Stomach (tissue), 9 donors: ENCODE data around the gene ERVK3-1. TPM values are rescaled to one million over a fixed set of nuclear protein-coding genes. Genes with fewer than 3 reads are reported as not detected.
A peak's percentile ranks its signal among the peaks of the same experiment; 100 is the strongest.

Source experiments
- DNase-seq, 2 donors: peaks; one replicate each; pipeline versions ENCODE4 v3.0.0 to v3.0.0-alpha.2; 2013 to 2019
- H3K27ac ChIP-seq, 5 donors: fragments of 200-600 bp in 4 of 5; sonication (generic) in 4 of 5; one replicate each; pipeline ENCODE4 v1.5.1; 2013 to 2019; ENCODE audit warnings: mild to moderate bottlenecking in 1 of 5, moderate library complexity in 1 of 5
- H3K27me3 ChIP-seq, 3 donors: fragments of 200-600 bp; sonication (generic); one replicate each; pipeline ENCODE4 v1.5.1; 2017 to 2019; ENCODE audit warnings: mixed run types in 1 of 3
- H3K36me3 ChIP-seq, 4 donors: fragments of 200-600 bp; sonication (generic); 1 replicate in 3 of 4; 2 replicates in 1 of 4; pipeline ENCODE4 v1.5.1; 2016 to 2019
- H3K4me1 ChIP-seq, 4 donors: fragments of 200-600 bp; sonication (generic); one replicate each; pipeline ENCODE4 v1.5.1; 2016 to 2019
- H3K4me3 ChIP-seq, 4 donors: fragments of 200-600 bp; sonication (generic) in 3 of 4; one replicate each; pipeline ENCODE4 v1.5.1; 2016 to 2019; ENCODE audit warnings: mild to moderate bottlenecking in 1 of 4
- H3K9me3 ChIP-seq, 4 donors: fragments of 200-600 bp; sonication (generic); one replicate each; pipeline ENCODE4 v1.5.1; 2016 to 2019
- EP300 ChIP-seq: sonication (generic); formaldehyde crosslinking; IDR thresholded peaks from one replicate; pipeline ENCODE4 v1.6.1; 2017; ENCODE audit warnings: antibody characterized with exemption
- POLR2A ChIP-seq, 4 donors: fragments of 450-650 bp; IDR thresholded peaks; one replicate each; pipeline ENCODE4 v1.6.1; 2016; ENCODE audit warnings: antibody characterized with exemption in 4 of 4, control low read depth in 2 of 4, mild to moderate bottlenecking in 1 of 4, moderate library complexity in 1 of 4
- POLR2AphosphoS5 ChIP-seq, 3 donors: sonication (generic); formaldehyde crosslinking; IDR thresholded peaks; one replicate each; pipeline ENCODE4 v1.6.1; 2016; ENCODE audit warnings: antibody characterized with exemption in 3 of 3
- WGBS, 5 donors: extraction: QIAGEN DNeasy Blood & Tissue Kit in 3 of 5; methylation state at CpG; one replicate each; pipeline versions ENCODE4 v1.1.5 to v1.1.7; 2013 to 2018; 5-methylcytosine and 5-hydroxymethylcytosine counted together
- intact Hi-C: fragments of 100-400 bp; cut with DNase I; formaldehyde crosslinking; loops from one replicate; pipeline ENCODE4 v1.15.1; 2023; ENCODE audit warnings: low total_unique reads
- polyA plus RNA-seq, 3 donors: library from polyadenylated mRNA; stranded (reverse); fragments of 200-250 nt; gene quantifications; one replicate each; pipeline ENCODE4 v1.2.3, GENCODE V29; 2013
- total RNA-seq, 5 donors: library from RNA; depleted of rRNA; stranded (reverse); fragments of >200 nt; gene quantifications; one replicate each; pipeline versions ENCODE4 v1.1.0 to v1.2.3, GENCODE V29; 2014 to 2016
- TF ChIP-seq, protein P1 (sequence below), 7 experiments: fragments of 450-650 bp in 4 of 7; fragments of 200-600 bp in 3 of 7; sonication (generic) in 3 of 7; IDR thresholded peaks; one replicate each; pipeline ENCODE4 v1.5.1; 2016 to 2019; ENCODE audit warnings: antibody characterized with exemption in 7 of 7, control low read depth in 2 of 7, mild to moderate bottlenecking in 1 of 7
- donor health status: healthy with polysubstance abuse.
- donor health status: Bipolar disorder and iron deficiency.
- donor health status: healthy.

Gene ERVK3-1
- total and polyA plus RNA-seq, 8 donors, result 25.0 to 93.6 (median 41.5) TPM

DNA sequence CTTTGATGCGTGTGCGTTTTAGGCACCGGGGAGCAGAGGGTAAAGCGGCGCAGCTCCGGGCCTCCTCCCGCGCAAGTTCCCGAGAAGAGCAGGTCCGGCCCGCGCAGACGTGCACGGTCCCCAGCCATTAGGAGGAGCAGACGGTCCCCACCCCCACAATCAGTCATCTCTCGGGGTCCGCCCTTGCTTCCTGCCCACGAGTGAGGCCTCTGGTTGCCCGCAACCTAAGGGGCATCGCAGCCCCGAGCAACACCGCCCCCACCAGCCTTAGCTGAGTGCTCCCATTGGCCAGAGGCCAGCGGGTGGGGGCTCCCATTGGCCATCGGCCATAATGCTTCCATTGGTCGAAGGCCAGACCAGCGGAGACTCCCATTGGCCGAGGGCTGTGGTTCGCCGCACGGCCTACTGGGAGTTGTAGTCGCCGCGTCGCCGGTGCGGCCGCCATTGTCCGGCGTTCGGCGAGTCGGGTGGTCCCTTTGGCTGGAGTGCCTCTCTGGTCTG, 26.6 kb upstream of the ERVK3-1 start, which contains the start of gene ZNF8:
Gene ZNF8, plus strand, starts transcription at position 415 of the 501 bp plus-strand sequence. CDS start 127 bp downstream, outside the sequence.
- TF ChIP-seq POLR2AphosphoS5 (IDR thresholded peaks at IDR 0.05) (peak; percentile 74 to 95 (median 80)), EP300 (no peak), POLR2A (IDR thresholded peaks at IDR 0.05) (no peak)
- TF ChIP-seq, protein P1, sequence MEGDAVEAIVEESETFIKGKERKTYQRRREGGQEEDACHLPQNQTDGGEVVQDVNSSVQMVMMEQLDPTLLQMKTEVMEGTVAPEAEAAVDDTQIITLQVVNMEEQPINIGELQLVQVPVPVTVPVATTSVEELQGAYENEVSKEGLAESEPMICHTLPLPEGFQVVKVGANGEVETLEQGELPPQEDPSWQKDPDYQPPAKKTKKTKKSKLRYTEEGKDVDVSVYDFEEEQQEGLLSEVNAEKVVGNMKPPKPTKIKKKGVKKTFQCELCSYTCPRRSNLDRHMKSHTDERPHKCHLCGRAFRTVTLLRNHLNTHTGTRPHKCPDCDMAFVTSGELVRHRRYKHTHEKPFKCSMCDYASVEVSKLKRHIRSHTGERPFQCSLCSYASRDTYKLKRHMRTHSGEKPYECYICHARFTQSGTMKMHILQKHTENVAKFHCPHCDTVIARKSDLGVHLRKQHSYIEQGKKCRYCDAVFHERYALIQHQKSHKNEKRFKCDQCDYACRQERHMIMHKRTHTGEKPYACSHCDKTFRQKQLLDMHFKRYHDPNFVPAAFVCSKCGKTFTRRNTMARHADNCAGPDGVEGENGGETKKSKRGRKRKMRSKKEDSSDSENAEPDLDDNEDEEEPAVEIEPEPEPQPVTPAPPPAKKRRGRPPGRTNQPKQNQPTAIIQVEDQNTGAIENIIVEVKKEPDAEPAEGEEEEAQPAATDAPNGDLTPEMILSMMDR (IDR thresholded peaks at IDR 0.05), result peak in 1 of 7 experiments; percentile 24
- intact Hi-C loops, result no loop called here
- peak within 1 kb of the TSS; percentile 76 to 91 (median 85) for H3K27ac ChIP-seq
- no peaks in the 10 kb centered on the region for H3K27me3 ChIP-seq
- 0 to 1% (median 0%) methylated on average over 21 to 42 of the region's 42 CpGs for whole genome bisulfite sequencing, 5 donors
- H3K4me3 ChIP-seq, result peak within 1 kb of the TSS; percentile 63 to 97 (median 84)
- peaks cover 5 to 48% (median 33%) of the 10 kb centered on the region in 4 donors for H3K9me3 ChIP-seq
- peaks cover 7 to 32% (median 20%) of the 10 kb centered on the region in 4 donors for H3K4me1 ChIP-seq
- peak; percentile 96 to 99 for DNase-seq
- peaks cover 0 to 53% (median 22%) of the 10 kb centered on the region in 4 donors for H3K36me3 ChIP-seq

DNA sequence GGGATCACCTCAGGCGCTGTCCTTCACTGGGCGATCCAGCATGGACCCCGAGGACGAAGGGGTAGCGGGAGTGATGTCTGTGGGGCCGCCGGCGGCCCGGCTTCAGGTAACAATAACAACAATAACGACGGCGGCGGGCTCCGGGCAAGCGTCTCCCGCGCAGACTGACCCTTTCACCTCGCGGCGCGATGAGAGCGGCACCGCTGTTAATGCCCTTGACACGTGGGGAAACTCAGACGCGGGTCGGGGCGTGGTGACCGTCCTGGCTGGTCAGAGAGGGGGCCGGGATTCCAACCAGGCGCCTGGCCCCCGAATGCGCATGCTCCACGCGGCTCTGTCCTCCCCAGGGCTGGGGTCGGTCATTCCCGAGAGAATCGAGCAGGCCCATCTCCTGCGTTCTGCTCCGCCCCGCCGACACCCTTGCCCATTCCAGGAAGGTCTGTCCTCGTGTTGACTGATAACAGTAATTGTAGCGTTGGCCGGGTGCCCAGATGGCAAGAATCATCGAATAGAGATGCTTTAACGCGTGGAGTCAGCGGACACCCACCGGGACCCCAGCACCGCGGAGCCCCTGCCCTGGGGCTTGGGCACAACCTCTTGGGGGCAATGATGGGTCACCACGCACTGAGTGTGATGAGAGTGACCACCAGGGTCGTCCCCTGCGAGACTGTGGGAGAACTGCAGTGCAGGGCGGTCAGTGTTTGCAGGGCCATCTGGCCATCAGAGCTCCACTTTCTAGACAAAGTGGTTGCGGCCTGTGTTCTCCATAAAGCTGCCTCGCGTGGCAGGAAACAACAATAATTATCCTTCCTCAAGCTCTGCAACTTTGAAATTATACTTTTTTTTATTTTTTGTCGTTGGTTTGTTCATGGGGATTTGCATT, 25.9 kb upstream of the ERVK3-1 start:
- Histone ChIP-seq H3K27ac (peak overlapping the region; percentile 76 to 91 (median 85)), H3K9me3 (peaks cover 5 to 48% (median 31%) of the 10 kb centered on the region in 4 donors), H3K27me3 (no peaks in the 10 kb centered on the region), H3K4me3 (peak overlapping the region; percentile 63 to 97 (median 84)), H3K36me3 (peaks cover 4 to 50% (median 22%) of the 10 kb centered on the region in 4 donors), H3K4me1 (peaks cover 7 to 32% (median 20%) of the 10 kb centered on the region in 4 donors)
- intact Hi-C loops, result no loop called here
- peak; percentile 63 to 89 for DNase-seq
- WGBS, 5 donors, result 4 to 10% (median 5%) methylated on average over 26 to 60 of the region's 60 CpGs
- TF ChIP-seq POLR2A (IDR thresholded peaks at IDR 0.05) (no peak), POLR2AphosphoS5 (IDR thresholded peaks at IDR 0.05) (peak in 1 of 3 donors; percentile 42)

DNA sequence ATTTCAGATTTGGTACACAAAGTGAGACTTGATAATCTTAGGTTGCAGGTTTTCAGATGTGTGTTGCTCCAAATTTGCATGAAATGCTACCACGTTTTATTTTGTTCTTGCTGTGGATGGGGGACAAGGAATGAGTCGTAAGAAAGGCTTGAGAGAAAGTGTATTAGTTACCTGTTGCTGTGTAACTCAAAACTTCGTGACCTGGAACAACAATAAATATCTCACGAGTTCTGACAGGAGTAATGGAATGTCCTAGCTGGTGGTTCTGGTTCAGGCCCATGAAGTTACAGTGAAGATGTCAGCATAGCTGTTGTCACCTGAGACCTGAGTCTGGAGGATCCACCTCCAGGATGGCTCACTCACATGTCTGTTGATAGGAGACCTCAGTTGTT, 25.3 kb upstream of the ERVK3-1 start:
- H3K9me3 ChIP-seq, result peaks cover 5 to 48% (median 27%) of the 10 kb centered on the region in 4 donors
- intact Hi-C loops, result no loop called here
- H3K27ac ChIP-seq, result peak overlapping the region in 2 of 5 donors; percentile 85 to 90

DNA sequence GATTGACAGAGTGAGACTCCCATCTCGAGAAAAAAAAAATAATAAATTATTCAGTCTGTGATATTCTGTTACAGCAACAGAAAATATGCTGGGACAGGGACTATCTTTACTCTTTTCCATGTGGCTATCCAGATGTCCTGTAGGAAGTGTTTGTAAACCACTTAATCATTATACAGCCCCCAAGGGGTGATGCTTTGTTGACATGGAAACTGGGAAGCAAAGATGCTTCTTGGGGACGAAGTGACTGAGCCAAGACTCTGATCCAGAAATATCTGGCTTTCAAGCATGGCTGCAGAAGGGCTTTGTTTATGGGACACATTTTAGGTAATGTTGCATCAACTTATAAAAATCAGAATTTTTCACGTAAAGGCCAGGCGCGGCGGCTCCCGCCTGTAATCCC, 21.0 kb upstream of the ERVK3-1 start:
- no peak for DNase-seq
- Histone ChIP-seq H3K27ac (no peak overlapping the region), H3K27me3 (no peaks in the 10 kb centered on the region), H3K36me3 (peaks cover 37 to 71% (median 54%) of the 10 kb centered on the region in 4 donors), H3K4me1 (peaks cover 7 to 22% (median 13%) of the 10 kb centered on the region in 4 donors), H3K9me3 (peaks cover 0 to 64% (median 14%) of the 10 kb centered on the region in 4 donors), H3K4me3 (no peak overlapping the region)
- 90 to 95% (median 92%) methylated on average over 7 of the region's 7 CpGs for whole genome bisulfite sequencing, 5 donors
- TF ChIP-seq POLR2A (IDR thresholded peaks at IDR 0.05) (no peak), POLR2AphosphoS5 (IDR thresholded peaks at IDR 0.05) (no peak), EP300 (no peak)
- TF ChIP-seq, protein P1 (IDR thresholded peaks at IDR 0.05), result no peak
- intact Hi-C loops, result no loop called here

More for the DNA sequence above, 25.3 kb upstream of the ERVK3-1 start:
- peaks cover 7 to 32% (median 20%) of the 10 kb centered on the region in 4 donors for H3K4me1 ChIP-seq
- peaks cover 4 to 50% (median 21%) of the 10 kb centered on the region in 4 donors for H3K36me3 ChIP-seq
- WGBS, 5 donors, result 74 to 83% (median 81%) methylated on average over 4 of the region's 4 CpGs
- DNase-seq, result no peak
- no peaks in the 10 kb centered on the region for H3K27me3 ChIP-seq
- TF ChIP-seq POLR2AphosphoS5 (IDR thresholded peaks at IDR 0.05) (no peak), POLR2A (IDR thresholded peaks at IDR 0.05) (no peak)
- TF ChIP-seq, protein P1 (IDR thresholded peaks at IDR 0.05), result no peak
- peak overlapping the region in 3 of 4 donors; percentile 63 to 95 (median 73) for H3K4me3 ChIP-seq
